Nephron progenitor cell (in vitro differentiated cells): ENCODE measurements around the gene NMBR.
"Not testable (repeated sequence)": the region's sequence is repeated elsewhere in the genome, so short reads cannot be mapped to it uniquely, and the experiment has no call there.

Experiments used
- DNase-seq: peaks from one replicate; pipeline ENCODE4 v3.0.0; 2021
- H3K27ac Mint-ChIP-seq: 2 replicates; pipeline ENCODE4 v1.8.0; 2021; ENCODE audit warnings: mild to moderate bottlenecking, moderate library complexity, mixed read lengths
- H3K27me3 Mint-ChIP-seq: 2 replicates; pipeline ENCODE4 v1.8.0; 2021; ENCODE audit warnings: mild to moderate bottlenecking, low read depth, mixed read lengths; ENCODE audit not compliant: poor library complexity
- H3K36me3 Mint-ChIP-seq: 2 replicates; pipeline ENCODE4 v1.8.0; 2021; ENCODE audit warnings: low read depth, mixed read lengths
- H3K4me1 Mint-ChIP-seq: 2 replicates; pipeline ENCODE4 v1.8.0; 2021; ENCODE audit warnings: mixed read lengths
- H3K4me3 Mint-ChIP-seq: 2 replicates; pipeline ENCODE4 v1.8.0; 2021; ENCODE audit warnings: mild to moderate bottlenecking, moderate library complexity, mixed read lengths
- H3K9me3 Mint-ChIP-seq: 2 replicates; pipeline ENCODE4 v1.8.0; 2021; ENCODE audit warnings: mild to moderate bottlenecking, moderate library complexity, mixed read lengths
- CTCF ChIP-seq: fragments of 200-600 bp; sonication (generic); IDR thresholded peaks from 2 replicates; pipeline ENCODE4 v1.5.0; 2021; ENCODE audit warnings: antibody characterized with exemption

The NMBR gene

DNA sequence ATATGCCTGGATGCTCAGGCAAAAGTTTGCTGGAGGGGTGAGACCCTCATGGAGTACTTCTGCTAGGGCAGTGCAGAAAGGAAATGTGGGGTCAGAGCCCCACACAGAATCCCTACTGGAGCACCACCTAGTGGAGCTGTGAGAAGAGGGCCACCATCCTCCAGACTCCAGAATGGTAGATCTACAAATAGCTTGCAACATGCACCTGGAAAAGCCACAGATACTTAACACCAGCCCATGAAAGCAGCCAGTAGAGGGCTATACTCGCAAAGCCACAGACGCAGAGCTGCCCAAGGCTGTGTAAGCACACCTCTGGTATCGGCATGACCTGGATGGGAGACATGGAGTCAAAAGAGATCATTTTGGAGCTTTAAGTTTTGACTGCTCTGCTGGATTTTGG lies 74.9 kb downstream of the NMBR start:
- Mint-ChIP-seq H3K27ac (no peak overlapping the region), H3K9me3 (no peaks in the 10 kb centered on the region), H3K4me3 (no peak overlapping the region), H3K36me3 (no peaks in the 10 kb centered on the region), H3K4me1 (no peaks in the 10 kb centered on the region), H3K27me3 (no peaks in the 10 kb centered on the region)
- TF ChIP-seq CTCF: no peak
- no peak for DNase-seq

DNA sequence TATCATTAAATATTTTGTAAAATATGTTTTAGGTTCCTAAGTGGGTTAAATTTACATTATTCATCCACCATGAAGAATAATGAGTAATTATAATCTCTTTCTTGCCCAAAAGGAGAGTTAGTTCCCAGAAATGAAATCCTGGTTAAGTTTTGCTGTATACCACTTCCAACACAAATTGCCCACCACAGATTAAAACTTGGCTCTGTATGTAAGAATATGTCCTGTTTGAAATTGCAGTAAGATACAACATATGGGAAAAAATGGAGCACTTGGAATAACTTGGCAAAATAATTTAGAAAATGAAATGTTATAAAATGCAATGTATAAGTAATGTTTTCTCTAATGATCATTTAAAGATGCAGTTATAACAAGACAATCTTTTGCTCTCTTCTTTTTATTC lies 78.5 kb downstream of the NMBR start:
- H3K36me3 Mint-ChIP-seq: no peaks in the 10 kb centered on the region
- no peak overlapping the region for H3K4me3 Mint-ChIP-seq
- H3K27me3 Mint-ChIP-seq: no peaks in the 10 kb centered on the region
- H3K9me3 Mint-ChIP-seq: no peaks in the 10 kb centered on the region
- H3K27ac Mint-ChIP-seq: no peak overlapping the region
- no peak for DNase-seq
- TF ChIP-seq CTCF: no peak
- H3K4me1 Mint-ChIP-seq: no peaks in the 10 kb centered on the region

DNA sequence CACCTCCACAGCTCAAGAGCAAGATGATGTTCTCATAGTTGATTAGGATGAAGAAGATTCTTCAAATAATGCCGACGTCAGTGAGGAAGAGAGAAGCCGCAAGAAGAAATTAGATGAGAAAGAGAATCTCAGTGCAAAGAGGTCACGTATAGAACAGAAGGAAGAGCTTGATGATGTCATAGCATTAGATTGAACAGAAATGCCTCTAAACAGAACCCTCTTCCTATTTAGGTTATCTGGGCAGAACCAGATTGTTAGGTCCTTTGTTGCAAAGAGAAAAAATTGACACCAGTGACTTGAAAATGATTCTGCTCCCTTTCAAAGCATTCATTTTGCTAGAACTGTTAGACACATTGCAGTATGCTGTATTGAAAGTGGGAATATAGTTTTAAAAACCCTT lies 84.1 kb downstream of the NMBR start:
- H3K9me3 Mint-ChIP-seq, H3K4me1 Mint-ChIP-seq, DNase-seq, H3K27ac Mint-ChIP-seq, H3K27me3 Mint-ChIP-seq, H3K36me3 Mint-ChIP-seq, H3K4me3 Mint-ChIP-seq: not testable (repeated sequence)

GRCh38 chr6:142058551-142059290 lies 88.2 kb downstream of the NMBR start:
- Mint-ChIP-seq H3K4me1 (no peaks in the 10 kb centered on the region), H3K27me3 (no peaks in the 10 kb centered on the region), H3K27ac (no peak overlapping the region), H3K36me3 (no peaks in the 10 kb centered on the region), H3K9me3 (peaks cover under 1% of the 10 kb centered on the region), H3K4me3 (no peak overlapping the region)
- no peak for TF ChIP-seq CTCF
- no peak for DNase-seq

DNA sequence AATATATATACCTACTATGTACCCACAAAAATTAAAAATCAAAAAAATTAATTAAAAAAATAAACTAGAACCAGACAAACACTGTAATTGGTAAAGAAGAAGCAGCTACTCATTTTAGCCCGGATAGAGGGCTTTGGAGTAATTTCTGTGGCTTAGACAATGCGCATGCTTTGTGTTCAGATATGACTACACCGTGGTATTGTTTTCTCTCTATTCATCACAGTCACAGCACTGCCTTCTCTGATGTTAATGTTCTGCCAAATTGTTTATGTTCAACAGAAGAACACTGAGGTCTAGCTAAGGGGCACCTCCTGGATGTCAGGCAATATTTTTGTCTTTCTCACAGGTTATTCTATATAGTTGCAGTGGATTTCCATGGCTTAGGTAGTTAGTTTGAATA lies 91.7 kb downstream of the NMBR start:
- Mint-ChIP-seq H3K27ac (no peak overlapping the region), H3K27me3 (no peaks in the 10 kb centered on the region), H3K36me3 (no peaks in the 10 kb centered on the region), H3K4me3 (no peak overlapping the region), H3K9me3 (peaks cover 31% of the 10 kb centered on the region), H3K4me1 (no peaks in the 10 kb centered on the region)
- no peak for TF ChIP-seq CTCF
- DNase-seq: no peak

DNA sequence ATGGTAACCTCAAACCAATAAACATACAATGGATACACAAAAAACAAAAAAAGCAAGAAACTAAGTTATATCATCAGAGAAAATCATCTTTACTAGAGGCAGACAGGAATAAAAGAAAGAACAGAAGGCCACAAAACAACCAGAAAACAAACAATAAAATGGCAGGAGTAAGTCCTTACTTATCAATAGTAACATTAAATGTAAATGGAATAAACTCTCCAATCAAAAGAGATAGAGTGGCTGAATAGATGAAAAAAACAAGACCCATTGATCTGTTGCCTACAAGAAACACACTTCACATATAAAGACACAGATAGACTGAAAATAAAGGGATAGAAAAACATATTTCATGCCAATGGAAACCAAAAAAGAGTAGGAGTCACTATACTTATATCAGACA lies 95.5 kb downstream of the NMBR start:
- Mint-ChIP-seq H3K9me3 (peaks cover 39% of the 10 kb centered on the region), H3K4me3 (no peak overlapping the region), H3K27me3 (no peaks in the 10 kb centered on the region), H3K36me3 (no peaks in the 10 kb centered on the region), H3K4me1 (peaks cover 10% of the 10 kb centered on the region), H3K27ac (no peak overlapping the region)
- DNase-seq: no peak
- no peak for TF ChIP-seq CTCF
